ENCODE measurements around the gene EGF.
"Not testable (repeated sequence)": the region's sequence is repeated elsewhere in the genome, so short reads cannot be mapped to it uniquely, and the experiment has no call there.

EGF gene

GRCh38 chr4:109914322-109914721, 1.6 kb downstream of the EGF start:
- no peak for DNase-seq (ENCODE audit: low read depth, low spot score)

DNA sequence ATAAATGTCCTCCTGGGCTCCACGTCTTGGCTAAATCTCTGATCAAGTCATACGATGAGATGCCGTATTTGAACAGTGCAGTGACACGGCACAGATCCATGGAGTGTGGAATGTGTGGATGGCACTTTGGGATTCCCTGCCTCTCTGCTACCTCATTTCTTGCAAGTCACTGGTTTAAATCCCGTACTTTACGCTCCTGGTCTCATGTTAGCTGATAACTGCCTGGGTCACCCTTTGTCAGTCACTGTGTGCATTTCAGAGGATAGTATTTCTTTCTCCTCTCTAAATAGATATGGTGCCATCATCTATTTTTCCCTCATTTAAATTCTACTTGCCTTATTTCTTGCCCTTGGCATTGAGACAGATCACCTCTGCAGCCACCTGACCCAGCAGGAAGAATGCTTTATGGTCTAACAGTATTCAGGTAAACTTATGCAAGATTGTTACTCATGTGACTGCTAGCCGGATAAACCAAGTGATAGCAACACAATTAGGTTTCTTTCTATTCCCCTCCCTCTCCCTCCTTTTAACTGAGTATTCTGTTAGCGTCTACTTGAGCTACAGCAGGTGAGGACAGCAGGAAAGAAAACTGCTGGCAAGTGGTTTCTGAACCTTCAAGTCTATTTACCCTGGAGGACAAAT, 2.8 kb downstream of the EGF start:
- no peak for DNase-seq (ENCODE audit: low read depth, low spot score)

- no peak for DNase-seq (ENCODE audit: low read depth, low spot score)
These were observed 3.3 kb downstream of the EGF start for GRCh38 chr4:109916027-109916409.

DNA sequence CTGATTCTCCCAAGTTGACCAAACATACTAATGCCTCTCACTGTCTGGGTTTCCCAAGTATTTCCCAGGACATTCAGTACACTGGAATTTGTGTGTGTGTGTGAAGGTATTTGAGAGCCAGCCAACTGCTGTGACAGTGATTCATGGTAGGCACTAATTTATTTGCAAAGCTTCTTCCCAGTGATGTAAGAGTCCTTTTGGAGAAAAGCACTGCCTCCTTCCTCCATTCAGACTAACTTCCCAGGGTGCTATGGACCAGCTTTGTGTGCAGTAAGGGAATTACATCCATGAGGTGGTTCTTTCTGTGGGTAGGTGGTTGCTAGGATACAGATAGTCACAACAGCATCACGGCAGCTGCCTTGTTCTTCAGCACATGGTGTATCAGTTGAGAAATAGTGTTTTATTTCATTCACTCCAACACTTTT, 8.7 kb downstream of the EGF start:
- peak; percentile 95 for DNase-seq (ENCODE audit: low read depth, low spot score)

DNA sequence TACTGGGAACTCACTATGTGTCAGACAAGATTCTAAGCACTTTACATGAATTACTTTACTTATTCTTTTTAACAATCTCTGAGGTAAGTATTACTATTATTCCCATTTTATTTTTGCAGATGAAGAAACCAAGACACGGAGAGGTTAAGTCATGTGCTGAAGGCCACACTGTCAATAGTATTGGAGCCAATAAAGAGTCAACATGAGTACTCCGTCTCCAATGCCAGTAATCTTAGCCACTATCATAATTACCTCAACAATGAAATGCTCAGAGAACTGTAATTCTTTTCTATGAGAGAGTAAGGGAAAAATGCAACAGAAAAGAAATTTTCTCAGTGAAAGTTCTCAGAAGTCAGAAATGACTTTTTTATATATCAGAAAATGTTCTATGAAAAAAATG, 12.7 kb downstream of the EGF start:
- DNase-seq (ENCODE audit: low read depth, low spot score): no peak

DNA sequence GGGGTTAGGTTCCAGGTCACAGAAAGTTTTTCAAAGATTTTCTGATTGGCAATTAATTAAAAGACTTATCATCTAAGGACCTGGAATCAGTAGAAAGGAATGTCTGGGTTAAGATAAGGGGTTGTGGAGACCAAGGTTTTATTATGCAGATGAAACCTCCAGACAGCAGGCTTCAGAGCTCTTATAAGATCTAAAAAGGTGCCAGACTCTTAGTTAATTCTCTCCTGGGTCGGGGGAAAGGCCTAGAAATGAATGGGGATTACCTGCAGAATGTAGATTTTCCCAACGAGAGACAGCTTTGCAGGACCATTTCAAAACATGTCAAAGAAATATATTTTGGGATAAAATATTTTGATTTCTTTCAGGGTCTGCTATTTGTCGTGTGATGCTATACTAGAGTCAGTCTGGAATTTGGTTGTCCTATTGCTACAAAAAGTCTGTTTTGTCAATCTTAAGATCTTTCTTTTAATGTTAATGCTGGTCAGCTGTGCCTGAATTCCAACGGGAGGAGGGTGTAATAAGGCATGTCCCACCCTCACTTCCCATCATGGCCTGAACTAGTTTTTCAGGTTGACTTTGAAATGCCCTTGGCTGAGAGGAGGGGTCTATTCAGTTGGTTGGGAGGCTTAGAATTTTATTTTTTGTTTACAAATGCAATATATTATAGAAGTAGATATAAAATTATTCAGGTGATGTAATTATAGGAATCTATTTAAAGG, 15.8 kb downstream of the EGF start:
- DNase-seq (ENCODE audit: low read depth, low spot score): peak; percentile 19

GRCh38 chr4:109930464-109930863, 17.8 kb downstream of the EGF start:
- DNase-seq (ENCODE audit: low read depth, low spot score): no peak

- no peak for DNase-seq (ENCODE audit: low read depth, low spot score)
These were observed 18.2 kb downstream of the EGF start for GRCh38 chr4:109930872-109931271.

DNA sequence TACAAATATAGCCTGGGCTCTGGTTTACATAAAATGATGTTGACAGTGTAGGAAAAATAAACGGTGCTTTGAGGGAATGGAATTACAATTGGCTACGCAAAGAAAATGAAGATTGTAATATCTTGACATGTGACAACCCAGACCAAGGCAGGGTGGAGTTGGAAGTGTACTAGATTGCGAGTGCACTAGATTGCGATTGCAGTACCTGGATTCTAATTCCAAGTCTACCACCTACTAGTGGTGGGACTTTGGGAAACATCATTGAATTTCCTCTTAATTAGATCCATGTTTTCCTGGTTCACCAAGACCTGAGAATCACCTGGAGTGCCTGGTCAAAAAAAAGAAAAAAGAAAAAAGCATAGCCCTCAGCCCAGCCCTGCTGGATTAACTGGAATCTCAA, 18.6 kb downstream of the EGF start:
- DNase-seq (ENCODE audit: low read depth, low spot score): no peak

DNA sequence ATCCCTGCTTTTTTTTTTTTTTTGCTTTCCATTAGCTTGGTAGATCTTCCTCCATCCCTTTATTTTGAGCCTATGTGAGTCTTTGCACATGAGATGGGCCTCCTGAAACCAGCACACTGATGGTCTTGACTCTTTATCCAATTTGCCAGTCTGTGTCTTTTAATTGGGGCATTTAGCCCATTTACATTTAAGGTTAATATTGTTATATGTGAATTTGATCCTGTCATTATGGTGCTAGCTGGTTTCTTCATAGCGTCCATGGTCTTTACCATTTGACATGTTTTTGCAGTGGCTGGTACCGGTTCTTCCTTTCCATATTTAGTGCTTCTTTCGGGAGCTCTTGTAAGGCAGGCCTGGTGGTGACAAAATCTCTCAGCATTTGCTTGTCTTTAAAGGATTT, 24.7 kb downstream of the EGF start:
- DNase-seq (ENCODE audit: low read depth, low spot score): not testable (repeated sequence)

- DNase-seq (ENCODE audit: low read depth, low spot score): no peak
These were observed 26.5 kb downstream of the EGF start for GRCh38 chr4:109939190-109939589.

DNA sequence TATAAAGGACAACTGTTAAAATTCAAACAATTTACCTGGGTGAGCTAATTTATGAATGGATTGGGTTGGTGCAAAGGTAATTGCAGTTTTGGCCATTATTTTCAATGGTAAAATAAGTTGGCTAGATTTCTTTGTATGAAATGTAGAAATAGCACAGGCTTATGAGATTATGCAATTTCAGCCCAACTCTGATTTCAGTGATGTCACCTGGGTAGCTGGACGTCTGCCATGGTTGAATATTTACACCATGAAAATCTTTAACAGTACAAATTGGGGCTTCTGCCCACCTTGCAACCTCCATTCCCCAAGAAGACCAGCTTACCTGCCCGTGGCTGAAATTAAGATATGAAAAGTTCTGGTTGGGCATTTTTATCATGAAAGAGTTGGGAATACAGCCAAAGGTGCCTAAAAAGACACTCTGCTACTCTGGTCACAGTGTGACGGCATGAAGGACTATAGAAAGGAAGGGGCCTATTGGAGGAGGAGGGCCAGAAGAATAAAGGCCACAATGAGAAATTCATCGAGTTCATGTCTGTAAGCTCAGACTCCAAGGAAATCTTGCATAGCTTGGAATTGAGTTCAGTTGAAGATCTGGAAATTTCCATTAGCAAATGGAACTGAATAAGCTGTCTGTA, 29.7 kb downstream of the EGF start:
- DNase-seq (ENCODE audit: low read depth, low spot score): no peak

GRCh38 chr4:109943745-109944144, 31.1 kb downstream of the EGF start:
- DNase-seq (ENCODE audit: low read depth, low spot score): no peak

DNA sequence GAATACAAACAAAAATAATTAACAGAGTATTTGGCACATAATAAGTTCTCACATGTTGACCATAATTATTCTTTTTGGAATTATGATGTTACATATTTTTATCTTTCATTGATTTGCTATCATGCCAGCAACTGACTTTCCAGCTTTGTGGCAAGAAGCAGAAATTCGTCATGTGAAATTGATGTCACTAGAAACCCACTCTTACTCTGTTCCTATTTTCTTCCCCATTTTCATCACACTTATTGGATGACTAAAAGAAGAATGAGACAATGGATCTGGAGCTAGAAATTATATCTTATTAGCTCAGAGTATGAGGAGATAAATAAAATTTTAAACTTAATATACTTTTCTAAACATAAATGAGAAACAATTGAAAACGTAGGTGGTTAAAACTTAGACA, 31.9 kb downstream of the EGF start:
- no peak for DNase-seq (ENCODE audit: low read depth, low spot score)

DNA sequence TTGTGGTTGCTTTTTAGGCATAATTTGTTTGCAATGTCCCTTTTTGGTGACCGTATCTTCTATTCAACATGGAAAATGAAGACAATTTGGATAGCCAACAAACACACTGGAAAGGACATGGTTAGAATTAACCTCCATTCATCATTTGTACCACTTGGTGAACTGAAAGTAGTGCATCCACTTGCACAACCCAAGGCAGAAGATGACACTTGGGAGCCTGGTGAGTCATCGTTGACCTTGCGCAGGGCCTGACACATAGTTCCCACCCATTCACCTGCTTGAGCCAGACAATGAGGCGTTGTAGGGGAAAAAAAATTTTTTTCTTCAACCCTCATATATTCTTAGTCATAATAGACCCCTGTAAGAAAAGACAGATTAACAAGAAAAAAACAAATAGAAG, 32.4 kb downstream of the EGF start:
- no peak for DNase-seq (ENCODE audit: low read depth, low spot score)

- no peak for DNase-seq (ENCODE audit: low read depth, low spot score)
These were observed 33.4 kb downstream of the EGF start for GRCh38 chr4:109946120-109946519.

DNA sequence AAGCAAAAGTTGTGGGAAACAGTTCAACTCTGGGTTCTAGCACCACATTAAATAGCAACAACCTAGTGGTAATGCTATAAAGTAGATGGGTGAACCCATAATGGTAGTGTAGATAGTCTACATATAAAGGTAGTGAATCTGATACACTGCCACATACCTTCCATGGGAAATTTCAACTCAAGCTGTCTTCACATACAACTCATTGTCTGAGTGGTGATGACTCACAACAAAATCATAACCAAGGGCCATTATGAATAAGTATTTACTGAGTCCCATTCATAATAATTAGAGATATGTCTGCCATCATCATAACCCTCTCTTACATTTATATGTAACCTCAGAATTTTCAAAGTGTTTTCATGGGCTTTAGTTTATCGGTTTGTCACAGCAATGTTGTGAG, 34.8 kb downstream of the EGF start:
- DNase-seq (ENCODE audit: low read depth, low spot score): peak; percentile 9

GRCh38 chr4:109947918-109948317, 35.2 kb downstream of the EGF start:
- DNase-seq (ENCODE audit: low read depth, low spot score): peak; percentile 2

DNA sequence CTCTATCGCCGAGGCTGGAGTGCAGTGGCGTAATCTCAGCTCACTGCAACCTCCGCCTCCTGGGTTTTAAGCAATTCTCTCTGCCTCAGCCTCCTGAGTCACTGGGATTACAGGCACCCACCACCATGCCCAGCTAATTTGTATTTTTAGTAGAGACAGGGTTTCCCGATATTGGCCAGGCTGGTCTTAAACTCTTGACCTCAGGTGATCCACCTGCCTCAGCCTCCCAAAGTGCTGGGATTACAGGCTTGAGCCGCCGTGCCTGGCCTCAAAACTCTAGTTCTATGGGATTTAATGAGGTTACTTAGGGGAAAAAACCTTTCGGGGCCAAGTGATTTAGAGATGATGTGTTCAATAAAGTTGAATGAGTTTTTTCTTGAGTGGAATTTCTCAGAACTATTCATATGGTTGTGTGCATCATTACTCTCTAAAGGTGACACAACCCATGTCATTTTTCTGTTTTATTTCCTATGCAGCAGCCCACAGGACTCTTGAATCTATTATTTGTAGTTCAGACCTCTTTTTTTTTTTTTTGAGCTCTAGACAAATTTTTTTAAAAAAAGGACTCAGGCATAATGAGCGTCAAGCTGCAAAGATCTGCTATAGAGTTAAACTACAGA, 36.5 kb downstream of the EGF start:
- DNase-seq (ENCODE audit: low read depth, low spot score): not testable (repeated sequence)

DNA sequence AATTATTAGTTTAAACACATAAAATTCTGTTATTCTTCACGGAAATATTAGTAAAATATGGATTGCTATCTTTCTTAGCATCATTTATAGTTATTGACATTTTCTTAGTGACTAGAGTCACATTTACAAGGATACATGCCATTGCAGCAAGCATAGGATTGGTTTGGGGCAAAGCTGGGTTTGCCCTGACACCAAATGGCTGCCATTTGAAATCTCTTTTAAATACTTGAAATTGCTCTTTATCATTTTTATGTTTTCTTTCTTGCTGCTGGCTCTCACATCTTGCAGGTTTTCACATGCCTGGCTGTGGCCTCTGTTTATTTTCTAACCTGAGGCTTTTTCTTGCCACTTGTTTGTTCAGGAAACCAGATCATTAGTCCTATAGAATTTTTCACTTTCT, 39.9 kb downstream of the EGF start:
- DNase-seq (ENCODE audit: low read depth, low spot score): no peak

GRCh38 chr4:109953556-109953955, 40.9 kb downstream of the EGF start:
- no peak for DNase-seq (ENCODE audit: low read depth, low spot score)

- DNase-seq (ENCODE audit: low read depth, low spot score): no peak
These were observed 42.5 kb downstream of the EGF start for GRCh38 chr4:109955146-109955545.

- DNase-seq (ENCODE audit: low read depth, low spot score): no peak
These were observed 44.5 kb downstream of the EGF start for GRCh38 chr4:109957227-109957626.
